Midbrain (tissue), 1 donor: ENCODE results near the gene USP6.
"Not testable (repeated sequence)": the region's sequence is repeated elsewhere in the genome, so short reads cannot be mapped to it uniquely, and the experiment has no call there.

Experiments
- DNase-seq: peaks from one replicate; lab custom pipeline; 2025; lab: John Stamatoyannopoulos, UW

USP6 gene

GRCh38 chr17:5135726-5136579 is 20.1 kb downstream of the USP6 start:
- no peak for DNase-seq

GRCh38 chr17:5136580-5137412 is 21.0 kb downstream of the USP6 start:
- DNase-seq = not testable (repeated sequence)

- DNase-seq = not testable (repeated sequence)
Observed at GRCh38 chr17:5137511-5138197, 21.8 kb downstream of the USP6 start.

GRCh38 chr17:5138198-5138544 is 22.3 kb downstream of the USP6 start:
- DNase-seq = not testable (repeated sequence)

- no peak for DNase-seq
Observed at GRCh38 chr17:5138616-5139457, 23.0 kb downstream of the USP6 start.

- DNase-seq = no peak
Observed at GRCh38 chr17:5139458-5139732, 23.6 kb downstream of the USP6 start.

- DNase-seq = not testable (repeated sequence)
Observed at GRCh38 chr17:5142877-5143276, 27.0 kb downstream of the USP6 start.

- DNase-seq = not testable (repeated sequence)
Observed at GRCh38 chr17:5146122-5146521, 30.3 kb downstream of the USP6 start.

- DNase-seq = not testable (repeated sequence)
Observed at GRCh38 chr17:5160702-5161101, 44.9 kb downstream of the USP6 start.

- DNase-seq = not testable (repeated sequence)
Observed at GRCh38 chr17:5161793-5162192, 46.0 kb downstream of the USP6 start.

- no peak for DNase-seq
Observed at GRCh38 chr17:5164436-5164835, 48.6 kb downstream of the USP6 start.

GRCh38 chr17:5165791-5166564 is 50.1 kb downstream of the USP6 start:
- DNase-seq = peak; percentile 1

- DNase-seq = not testable (repeated sequence)
Observed at GRCh38 chr17:5175027-5175426, 59.2 kb downstream of the USP6 start.

GRCh38 chr17:5179003-5179402 is 63.2 kb downstream of the USP6 start:
- DNase-seq = no peak

GRCh38 chr17:5181509-5182305 is 65.9 kb downstream of the USP6 start:
- DNase-seq = no peak

GRCh38 chr17:5182597-5183409 is 67.0 kb downstream of the USP6 start:
- DNase-seq = no peak

- no peak for DNase-seq
Observed at GRCh38 chr17:5183410-5183793, 67.6 kb downstream of the USP6 start.

GRCh38 chr17:5184288-5184687 is 68.5 kb downstream of the USP6 start:
- DNase-seq = no peak
